NCI-H187 (cell line): ENCODE measurements around the gene ABCC10.
A peak's percentile ranks its signal among the peaks of the same experiment; 100 is the strongest.
"Not testable (repeated sequence)": the region's sequence is repeated elsewhere in the genome, so short reads cannot be mapped to it uniquely, and the experiment has no call there.

ENCODE experiments used
- DNase-seq, 2 experiments: peaks; one replicate each; lab custom pipeline; 2025; lab: John Stamatoyannopoulos, UW

Gene ABCC10, protein sequence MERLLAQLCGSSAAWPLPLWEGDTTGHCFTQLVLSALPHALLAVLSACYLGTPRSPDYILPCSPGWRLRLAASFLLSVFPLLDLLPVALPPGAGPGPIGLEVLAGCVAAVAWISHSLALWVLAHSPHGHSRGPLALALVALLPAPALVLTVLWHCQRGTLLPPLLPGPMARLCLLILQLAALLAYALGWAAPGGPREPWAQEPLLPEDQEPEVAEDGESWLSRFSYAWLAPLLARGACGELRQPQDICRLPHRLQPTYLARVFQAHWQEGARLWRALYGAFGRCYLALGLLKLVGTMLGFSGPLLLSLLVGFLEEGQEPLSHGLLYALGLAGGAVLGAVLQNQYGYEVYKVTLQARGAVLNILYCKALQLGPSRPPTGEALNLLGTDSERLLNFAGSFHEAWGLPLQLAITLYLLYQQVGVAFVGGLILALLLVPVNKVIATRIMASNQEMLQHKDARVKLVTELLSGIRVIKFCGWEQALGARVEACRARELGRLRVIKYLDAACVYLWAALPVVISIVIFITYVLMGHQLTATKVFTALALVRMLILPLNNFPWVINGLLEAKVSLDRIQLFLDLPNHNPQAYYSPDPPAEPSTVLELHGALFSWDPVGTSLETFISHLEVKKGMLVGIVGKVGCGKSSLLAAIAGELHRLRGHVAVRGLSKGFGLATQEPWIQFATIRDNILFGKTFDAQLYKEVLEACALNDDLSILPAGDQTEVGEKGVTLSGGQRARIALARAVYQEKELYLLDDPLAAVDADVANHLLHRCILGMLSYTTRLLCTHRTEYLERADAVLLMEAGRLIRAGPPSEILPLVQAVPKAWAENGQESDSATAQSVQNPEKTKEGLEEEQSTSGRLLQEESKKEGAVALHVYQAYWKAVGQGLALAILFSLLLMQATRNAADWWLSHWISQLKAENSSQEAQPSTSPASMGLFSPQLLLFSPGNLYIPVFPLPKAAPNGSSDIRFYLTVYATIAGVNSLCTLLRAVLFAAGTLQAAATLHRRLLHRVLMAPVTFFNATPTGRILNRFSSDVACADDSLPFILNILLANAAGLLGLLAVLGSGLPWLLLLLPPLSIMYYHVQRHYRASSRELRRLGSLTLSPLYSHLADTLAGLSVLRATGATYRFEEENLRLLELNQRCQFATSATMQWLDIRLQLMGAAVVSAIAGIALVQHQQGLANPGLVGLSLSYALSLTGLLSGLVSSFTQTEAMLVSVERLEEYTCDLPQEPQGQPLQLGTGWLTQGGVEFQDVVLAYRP (N-terminal part only)

DNA sequence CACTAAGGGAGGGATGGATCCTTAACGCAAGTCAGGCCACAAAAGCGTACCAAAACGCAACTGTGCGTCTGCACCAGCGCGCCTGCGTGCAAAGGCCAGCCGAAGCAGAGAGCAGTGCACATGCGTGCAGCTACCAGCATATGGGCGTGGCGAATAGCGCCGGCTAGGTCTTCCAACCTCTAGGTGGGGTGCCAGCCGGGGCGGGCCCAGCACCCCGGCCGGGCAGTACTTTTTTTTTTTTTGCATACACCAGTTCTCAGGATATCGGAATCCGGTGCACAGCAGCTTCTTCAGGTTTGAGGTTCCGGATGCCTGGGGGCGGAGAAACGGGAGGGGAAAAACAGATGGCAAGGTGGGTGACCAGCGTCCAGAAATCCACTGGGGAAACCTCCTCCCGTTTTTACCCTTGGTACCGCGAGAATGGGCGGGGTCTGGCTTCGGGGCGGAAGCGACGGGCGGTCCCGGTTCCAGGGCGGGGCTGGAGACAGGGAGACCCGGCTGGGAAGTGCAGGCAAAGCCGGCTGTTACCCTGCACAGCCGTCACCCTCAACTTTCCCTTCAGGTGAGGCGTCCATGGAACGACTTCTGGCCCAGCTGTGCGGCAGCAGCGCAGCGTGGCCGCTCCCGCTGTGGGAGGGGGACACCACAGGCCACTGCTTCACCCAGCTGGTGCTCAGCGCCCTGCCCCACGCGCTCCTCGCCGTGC, at the start of gene ABCC10:
TSS of gene ABCC10 (plus strand) at position 136 of the 706 bp plus-strand sequence. CDS start at position 574, 438 bp downstream.
- peak; percentile 84 to 93 for DNase-seq

DNA sequence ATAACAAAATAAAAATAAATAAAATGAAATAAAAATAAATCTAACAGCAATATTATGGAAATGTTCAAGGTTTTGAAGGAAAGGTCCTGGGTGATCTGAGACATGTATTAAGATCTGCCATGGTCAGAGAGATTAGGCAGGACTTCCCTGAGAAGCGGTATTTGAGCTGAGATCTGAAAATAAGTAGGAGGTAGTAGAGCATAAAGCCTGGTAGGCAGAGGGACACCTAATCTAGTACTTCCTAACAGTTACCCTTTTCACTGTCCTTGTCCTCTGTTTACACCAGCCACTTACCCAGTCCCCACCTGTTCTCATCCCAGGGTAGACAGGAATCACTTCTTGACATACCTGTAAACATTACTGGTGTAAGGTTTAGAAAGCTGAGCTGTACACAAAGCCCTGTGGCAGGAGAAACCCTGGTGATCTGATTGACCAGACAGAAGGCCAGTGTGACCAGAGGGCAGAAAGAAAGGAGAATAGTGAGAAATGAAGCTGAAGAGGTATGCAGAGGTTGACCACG, 49.6 kb upstream of the ABCC10 start:
- no peak for DNase-seq

DNA sequence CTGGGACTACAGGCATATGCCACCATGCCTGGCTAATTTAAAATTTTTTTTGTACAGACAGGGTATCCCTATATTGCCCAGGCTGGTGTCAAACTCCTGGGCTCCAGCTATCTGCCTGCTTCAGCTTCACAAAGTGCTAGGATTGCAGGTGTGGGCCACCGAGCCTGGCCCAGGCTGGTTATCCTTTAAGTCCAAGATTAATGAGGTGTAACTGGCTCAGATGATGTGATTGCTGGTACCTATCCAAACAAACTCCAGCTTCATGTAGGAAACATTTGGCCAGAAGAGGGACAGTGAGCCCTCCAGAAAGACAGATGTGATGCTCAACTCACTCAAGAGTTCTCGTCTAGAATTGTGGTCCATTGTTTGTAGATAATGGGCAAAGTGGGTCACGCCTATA, 48.7 kb upstream of the ABCC10 start:
- peak in 1 of 2 experiments; percentile 13 for DNase-seq

DNA sequence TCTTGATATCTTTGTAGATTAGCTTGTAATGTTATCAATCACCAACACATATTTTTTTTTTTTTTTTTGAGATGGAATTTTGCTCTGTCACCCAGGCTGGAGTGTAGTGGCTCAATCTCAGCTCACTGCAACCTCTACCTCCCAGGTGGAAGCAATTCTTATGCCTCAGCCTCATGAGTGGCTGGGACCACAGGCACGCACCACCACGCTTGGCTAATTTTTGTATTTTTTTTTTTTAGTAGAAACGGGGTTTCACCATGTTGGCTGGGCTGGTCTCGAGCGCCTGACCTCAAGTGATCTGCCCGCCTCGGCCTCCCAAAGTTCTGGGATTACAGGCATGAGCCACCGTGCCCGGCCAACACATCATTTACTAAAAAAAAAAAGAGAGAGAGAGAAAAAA, 46.5 kb upstream of the ABCC10 start:
- DNase-seq: not testable (repeated sequence)

DNA sequence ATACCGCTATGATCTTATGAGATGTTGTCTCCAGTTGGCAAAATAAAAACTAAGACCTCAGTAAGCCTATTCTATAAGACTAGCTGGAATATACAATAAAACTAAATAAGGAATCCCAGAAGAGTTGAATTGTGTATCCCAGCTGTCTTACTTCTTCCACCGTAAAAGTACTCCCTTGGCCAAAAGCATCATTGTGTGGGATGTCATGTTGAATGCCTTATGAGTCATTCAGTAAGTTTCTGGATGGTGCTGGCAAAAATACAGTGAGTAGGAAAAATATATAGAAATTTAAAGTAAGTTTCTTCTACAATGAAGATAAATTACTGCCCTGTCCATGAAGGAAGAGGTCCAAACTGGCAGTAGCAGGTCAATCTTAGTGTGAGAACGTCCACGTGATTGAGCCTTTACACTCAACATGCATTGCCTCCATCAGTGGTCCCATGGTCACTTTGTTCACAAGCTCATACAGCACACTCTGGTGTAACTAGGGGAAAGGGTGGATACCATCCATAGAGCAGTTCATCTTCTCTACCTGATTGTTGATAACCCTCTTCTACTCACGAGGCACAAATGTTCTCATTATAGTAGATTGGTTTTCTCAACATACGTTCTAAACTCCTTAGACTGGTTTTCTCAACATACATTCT, 44.2 kb upstream of the ABCC10 start:
- no peak for DNase-seq

DNA sequence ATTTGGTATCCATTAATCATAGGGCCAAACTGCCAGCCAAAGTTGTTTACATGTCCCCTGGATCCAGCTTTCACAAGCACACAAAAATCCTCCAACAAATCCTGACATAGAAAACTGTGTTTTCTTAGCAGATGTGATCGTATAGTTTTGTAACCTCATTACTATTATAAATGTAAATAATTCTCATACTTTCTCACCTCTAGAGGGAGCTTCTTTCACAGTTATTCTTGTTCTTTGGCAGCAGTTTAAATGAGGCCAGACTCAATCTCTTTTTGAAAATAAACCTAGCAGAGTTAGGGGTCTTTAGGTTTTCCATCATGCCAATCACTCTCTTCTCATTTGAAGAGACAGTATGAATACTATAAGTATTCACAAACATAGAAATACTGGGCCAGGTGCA, 40.8 kb upstream of the ABCC10 start:
- DNase-seq: no peak

DNA sequence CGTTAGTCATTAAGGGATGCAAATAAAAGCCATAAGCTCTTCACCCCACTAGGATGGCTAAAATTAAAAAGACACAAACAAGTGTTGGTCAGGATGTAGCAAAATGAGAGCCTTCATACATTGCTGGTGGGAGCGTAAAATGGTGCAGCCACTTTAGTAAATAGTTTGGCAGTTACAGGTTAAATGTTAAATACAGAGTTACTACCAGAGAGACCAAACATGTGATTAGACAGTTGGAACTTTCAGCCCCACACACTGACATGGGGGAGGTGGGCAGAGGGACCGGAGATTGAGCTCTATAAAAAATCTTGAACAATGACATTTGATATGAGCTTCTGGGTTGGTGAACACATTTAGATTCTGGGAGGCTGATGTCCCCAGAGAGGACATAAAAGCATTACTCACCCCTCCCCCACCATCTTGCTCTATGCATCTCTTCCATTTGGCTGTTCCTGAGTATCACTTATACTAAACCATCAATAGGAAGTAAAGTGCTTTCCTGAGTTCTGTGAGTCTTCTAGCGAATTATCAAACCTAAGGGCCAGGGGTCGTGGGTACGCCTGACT, 37.5 kb upstream of the ABCC10 start:
- DNase-seq: peak; percentile 23 to 27

DNA sequence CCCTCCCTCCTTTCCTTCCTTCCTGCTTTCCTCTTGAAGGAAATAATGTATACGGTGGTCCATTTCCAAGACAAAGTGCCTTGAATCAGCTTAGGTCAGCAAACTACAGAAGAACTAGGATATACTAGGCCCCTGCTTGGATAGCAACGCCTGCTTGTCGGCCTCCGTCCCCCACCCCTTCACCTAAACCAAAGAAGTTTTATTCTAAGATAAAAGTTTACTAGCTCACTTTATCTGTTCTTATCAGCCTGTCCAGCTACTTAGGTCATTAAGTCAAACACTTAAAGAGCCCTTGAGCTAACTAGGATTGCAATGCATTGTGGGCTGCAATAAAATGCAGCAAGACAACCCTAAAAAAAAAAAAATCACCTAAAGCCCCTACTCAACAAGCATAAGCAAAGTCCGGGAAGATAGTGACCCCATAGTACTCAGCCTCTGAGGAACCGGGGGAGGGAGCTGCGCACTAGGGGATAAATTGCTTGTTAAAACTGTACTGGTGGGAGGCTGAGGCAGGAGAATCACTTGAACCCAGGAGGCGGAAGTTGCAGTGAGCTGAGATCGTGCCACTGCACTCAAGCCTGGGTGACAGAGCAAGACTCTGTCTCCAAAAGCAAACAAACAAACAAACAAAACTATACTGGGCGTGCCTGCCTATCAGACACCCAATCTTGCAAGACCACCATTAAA, 36.4 kb upstream of the ABCC10 start:
- DNase-seq: not testable (repeated sequence)

DNA sequence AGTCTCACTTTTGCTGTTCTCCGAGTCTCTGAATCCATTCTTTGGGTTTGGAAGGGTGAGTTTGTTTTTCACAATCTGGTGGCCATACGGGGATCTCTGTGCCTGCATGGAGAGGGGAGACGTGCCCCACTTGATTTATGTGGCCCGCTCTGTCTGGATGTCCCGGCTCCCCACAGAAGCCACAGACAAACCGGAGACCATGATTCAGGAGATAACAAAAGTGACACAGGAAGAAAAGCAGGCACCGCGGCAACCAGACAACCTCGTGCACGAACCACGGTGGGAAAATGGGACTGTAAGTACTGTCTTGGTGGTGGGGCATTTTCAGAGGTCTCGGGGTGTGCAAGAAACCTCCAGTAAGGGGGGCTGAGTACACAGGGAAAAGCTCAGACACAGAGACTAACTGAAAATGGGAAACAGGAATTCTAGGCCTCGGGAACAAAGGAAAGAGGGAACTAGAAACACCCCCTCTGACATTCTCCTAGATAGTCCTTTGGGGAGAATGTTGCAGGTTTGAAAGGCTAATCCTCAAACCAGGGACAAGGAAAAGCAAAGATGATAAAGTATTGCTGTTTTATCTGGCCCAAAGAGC, 35.8 kb upstream of the ABCC10 start:
- DNase-seq: no peak

DNA sequence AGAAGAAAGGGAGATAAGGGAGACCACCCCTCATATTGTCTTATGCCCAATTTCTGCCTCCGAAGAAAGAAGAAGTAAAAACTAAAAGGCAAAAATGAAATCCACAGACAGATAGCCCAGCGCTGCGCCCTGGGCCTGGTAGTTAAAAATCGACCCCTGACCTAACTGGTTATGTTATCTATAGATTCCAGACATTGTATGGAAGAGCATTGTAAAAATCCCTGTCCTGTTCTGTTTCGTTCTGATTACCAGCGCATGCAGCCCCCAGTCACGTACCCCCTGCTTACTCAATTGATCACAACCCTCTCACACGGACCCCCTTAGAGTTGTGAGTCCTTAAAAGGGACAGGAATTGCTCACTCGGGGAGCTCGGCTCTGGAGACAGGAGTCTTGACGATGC, 34.2 kb upstream of the ABCC10 start:
- not testable (repeated sequence) for DNase-seq

DNA sequence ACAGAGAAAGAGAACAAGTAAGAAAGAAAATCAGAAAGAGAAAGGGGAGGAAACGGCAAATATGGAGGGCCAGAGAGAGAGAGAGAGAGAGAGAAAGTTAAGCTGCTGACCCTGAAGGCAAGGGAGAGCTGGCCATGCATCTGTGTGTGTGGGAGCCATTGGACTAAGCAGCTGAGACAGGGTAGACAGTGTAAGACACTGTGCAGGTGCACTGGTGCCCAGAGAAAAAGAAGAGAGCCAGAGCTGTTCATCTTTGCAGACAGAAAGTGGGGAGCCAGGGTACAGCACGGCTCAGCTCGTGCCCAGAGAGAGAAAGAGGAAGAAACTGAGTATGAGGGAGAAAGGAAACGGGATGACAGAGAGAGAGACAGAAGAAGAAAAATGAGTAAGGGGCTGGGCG, 33.7 kb upstream of the ABCC10 start:
- no peak for DNase-seq

DNA sequence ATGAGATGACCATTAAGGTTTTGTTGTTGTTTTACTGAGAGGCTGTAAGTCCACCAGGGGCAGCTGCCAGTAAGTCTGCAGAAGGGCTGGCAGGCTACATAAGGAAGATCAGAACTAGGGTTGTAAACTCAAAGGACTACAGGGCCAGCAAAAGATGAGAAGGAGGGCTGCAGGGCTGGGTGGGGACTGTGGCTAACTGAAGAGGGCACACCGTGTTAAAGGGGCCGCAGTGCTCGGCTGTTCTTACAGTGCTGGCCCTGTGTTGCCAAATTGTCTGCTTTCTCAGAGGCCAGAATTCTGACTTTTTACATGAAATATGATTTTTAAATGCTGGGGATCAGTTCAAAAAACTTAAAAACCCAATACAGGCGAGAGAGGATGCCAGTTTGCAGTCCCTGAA, 32.4 kb upstream of the ABCC10 start:
- no peak for DNase-seq

DNA sequence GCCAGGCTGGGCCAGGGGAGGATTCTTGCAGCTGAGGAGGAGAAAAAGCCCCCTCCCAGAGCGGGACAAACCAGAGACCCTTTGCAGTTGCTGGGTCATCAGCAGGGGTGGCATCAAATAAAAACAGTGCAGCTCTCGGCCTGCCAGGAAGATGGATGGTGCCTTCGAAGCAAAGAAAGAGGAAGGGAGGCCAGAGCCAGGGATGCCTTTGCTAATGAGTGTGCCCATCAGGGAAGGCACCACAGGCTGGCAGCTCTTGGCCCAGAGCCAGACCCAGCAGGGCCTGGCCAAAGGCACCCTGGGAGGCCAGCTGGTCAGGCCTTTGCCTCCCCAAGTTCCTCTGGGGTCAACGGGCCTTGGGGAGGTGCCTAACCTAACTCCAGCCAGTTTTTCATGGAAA, 31.6 kb upstream of the ABCC10 start:
- no peak for DNase-seq

DNA sequence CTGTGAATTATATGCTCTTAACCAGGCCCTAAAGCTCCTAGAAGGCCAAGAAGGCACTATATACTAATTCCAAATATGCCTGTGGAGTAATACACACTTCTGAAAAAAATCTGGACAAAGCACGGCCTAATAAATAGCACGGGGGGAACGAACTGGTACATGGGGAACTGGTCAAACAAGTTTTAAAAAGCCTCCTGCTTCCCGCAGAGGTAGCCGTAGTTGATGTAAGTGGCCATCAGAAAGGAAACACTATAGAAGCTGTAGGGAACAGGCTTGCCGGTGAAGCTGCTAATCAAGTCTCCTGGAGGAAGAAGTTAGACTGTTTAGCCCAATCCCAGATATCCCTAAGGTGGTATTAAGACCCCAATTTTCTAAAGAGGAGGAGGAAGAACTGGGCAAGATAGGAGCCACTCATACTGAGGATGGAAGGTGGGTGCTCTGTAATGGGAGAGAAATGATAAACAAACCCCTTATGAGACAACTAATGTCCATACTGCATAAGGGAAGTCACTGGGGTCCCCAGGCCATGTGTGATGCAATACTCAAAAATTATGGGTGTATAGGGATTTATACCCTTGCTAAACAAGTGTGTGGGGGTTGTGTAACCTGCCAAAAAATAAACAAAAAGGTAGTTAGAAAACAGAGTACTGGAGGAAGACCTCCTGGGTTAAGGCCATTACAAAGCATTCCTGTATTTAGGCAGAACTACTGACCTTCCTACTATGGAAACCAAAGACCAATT, 30.8 kb upstream of the ABCC10 start:
- no peak for DNase-seq

DNA sequence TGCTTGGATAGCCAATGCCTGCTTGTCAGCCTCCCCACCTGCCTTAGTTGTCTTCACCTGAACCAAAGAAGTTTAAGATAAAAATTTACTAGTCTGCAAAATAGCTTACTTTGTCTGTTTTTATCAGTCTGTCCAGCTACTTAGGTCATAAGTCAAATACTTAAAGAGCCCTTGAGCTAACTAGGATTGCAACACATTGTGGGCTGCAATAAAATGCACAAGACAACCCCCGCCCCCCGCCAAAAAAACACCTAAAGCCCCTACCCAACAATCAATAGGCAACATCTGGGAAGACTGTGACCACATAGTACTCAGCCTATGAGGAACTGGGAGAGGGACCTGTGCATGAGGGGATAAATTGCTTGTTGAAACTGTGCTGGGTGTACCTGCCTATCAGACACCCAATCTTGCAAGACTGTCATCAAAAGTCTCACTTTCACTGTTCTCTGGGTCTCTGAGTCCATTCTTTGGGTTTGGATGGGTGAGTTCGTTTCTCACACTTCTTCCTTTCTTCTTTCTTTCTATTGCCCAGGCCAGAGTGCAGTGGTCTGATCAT, 27.3 kb upstream of the ABCC10 start:
- no peak for DNase-seq

DNA sequence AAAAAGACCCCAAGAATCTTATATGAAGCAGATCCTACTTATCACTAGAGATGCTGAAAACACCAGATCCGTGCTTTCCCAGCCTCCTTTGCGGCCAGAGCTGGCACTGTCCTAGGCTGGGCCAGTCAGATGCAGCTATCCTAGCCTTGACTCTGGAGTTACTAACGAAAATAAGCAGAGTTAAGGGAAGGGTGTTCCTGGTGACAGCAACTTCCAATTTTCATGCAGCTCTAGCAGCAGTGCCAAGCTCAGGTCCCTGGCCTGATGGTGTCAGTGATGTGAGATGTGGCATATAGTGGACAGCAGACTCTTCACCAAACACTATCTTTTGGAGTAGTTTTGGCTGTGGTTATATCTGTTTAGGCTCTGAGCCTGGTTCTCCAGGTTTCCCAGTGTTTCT, 25.6 kb upstream of the ABCC10 start:
- no peak for DNase-seq

DNA sequence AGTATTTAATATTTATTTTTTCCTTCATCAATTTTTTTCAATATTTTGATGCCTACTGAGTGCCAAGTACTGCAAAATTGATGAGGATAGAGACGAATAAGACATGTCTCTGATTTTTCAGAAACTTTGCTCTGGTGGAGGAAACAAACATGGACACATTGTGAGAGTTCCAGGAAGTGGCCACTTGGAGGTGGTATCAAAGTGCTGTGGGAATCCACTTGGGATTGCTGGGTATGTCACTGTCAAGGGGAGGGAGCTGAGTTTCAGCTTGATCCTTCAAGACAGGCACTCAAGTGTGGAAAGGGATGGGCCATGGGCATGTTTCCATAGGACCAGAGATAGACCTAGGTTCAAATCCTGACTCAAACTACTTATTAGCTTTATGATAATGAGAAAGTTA, 24.5 kb upstream of the ABCC10 start:
- DNase-seq: no peak

DNA sequence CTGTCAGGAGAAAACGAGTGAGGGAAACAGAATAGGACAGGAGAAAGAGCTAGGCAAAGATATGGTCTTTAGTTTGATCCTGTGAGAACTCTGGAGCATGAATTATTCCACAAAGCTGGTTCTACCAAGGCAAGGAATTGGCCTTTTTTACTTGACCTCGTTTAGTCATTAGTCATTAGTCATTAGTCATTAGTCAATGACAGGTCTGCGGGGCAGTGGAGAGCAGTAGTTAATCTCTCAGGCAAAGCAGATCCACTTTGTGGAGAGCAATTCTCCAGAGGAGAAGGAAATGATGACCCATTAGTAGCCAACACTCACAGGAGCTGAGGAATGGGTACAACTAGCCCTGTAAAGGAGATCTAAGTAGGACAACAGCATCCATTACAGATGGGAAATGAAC, 22.0 kb upstream of the ABCC10 start:
- no peak for DNase-seq

DNA sequence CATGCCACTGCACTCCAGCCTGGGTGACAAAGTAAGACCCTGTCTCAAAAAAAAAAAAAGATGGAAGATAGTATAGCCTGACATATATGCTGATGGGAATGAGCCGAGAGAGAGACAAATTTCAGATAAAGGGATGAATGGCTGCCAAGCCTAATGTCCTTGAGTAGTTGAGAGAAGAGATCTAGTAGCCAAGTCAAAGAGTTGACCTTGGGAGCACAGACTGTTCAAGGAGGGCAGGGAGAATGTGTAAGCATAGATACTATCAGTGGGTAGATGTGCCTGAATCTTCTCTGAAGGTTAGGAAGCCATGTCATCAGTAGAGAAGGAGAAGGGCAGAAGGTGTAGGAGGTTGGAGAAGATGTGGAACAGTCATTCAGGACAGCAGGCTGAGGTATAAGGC, 20.0 kb upstream of the ABCC10 start:
- DNase-seq: no peak
